HCT116 (cell line): ENCODE measurements around the gene DUSP18.

ENCODE experiments used
- CEBPB ChIP-seq: IDR thresholded peaks from 2 replicates; pipeline ENCODE4 v1.6.1; 2012; ENCODE audit warnings: low read depth
- EGR1 ChIP-seq: IDR thresholded peaks from 2 replicates; pipeline ENCODE4 v1.6.1; 2012; ENCODE audit warnings: low read depth
- ELF1 ChIP-seq: IDR thresholded peaks from 2 replicates; pipeline ENCODE4 v1.6.1; 2012; ENCODE audit warnings: low read depth, borderline replicate concordance
- MAX ChIP-seq: IDR thresholded peaks from 2 replicates; pipeline ENCODE4 v1.6.1; 2012
- POLR2A ChIP-seq: IDR thresholded peaks from 2 replicates; pipeline ENCODE4 v1.7.0; 2011; ENCODE audit warnings: borderline replicate concordance; ENCODE audit not compliant: insufficient read depth, insufficient read length; ENCODE audit errors: extremely low read depth
- RAD21 ChIP-seq: IDR thresholded peaks from 2 replicates; pipeline ENCODE4 v1.6.1; 2012; ENCODE audit warnings: low read depth, mild to moderate bottlenecking
- SP1 ChIP-seq: IDR thresholded peaks from 2 replicates; pipeline ENCODE4 v1.6.1; 2012; ENCODE audit warnings: low read depth
- SRF ChIP-seq: IDR thresholded peaks from 2 replicates; pipeline ENCODE4 v1.6.1; 2012; ENCODE audit warnings: low read depth
- TCF7L2 ChIP-seq: IDR thresholded peaks from 2 replicates; pipeline ENCODE4 v1.7.0; 2011; ENCODE audit warnings: borderline replicate concordance, inconsistent platforms; ENCODE audit not compliant: insufficient read depth, insufficient read length; ENCODE audit errors: extremely low read depth
- ZBTB33 ChIP-seq: IDR thresholded peaks from 2 replicates; pipeline ENCODE4 v1.6.1; 2011; ENCODE audit warnings: mild to moderate bottlenecking, low read length, moderate library complexity; ENCODE audit not compliant: insufficient replicate concordance; ENCODE audit errors: extremely low read depth
- TF ChIP-seq, protein P1 (sequence below), 3 experiments: fragments of 200-600 bp in 1 of 3; sonication (generic) in 1 of 3; IDR thresholded peaks in 2 of 3; conservative IDR thresholded peaks in 1 of 3; 2 replicates each; pipeline ENCODE4 v1.5.1; 2012 to 2017; ENCODE audit warnings: low read depth in 2 of 3, low read length in 2 of 3, antibody characterized with exemption in 1 of 3, borderline replicate concordance in 1 of 3, control low read depth in 1 of 3, mild to moderate bottlenecking in 1 of 3, mixed read lengths in 1 of 3, mixed run types in 1 of 3, moderate library complexity in 1 of 3; ENCODE audit not compliant: insufficient read depth in 1 of 3

GRCh38 chr22:30701872-30702271, 34.2 kb upstream of the DUSP18 start:
- TF ChIP-seq, protein P1, sequence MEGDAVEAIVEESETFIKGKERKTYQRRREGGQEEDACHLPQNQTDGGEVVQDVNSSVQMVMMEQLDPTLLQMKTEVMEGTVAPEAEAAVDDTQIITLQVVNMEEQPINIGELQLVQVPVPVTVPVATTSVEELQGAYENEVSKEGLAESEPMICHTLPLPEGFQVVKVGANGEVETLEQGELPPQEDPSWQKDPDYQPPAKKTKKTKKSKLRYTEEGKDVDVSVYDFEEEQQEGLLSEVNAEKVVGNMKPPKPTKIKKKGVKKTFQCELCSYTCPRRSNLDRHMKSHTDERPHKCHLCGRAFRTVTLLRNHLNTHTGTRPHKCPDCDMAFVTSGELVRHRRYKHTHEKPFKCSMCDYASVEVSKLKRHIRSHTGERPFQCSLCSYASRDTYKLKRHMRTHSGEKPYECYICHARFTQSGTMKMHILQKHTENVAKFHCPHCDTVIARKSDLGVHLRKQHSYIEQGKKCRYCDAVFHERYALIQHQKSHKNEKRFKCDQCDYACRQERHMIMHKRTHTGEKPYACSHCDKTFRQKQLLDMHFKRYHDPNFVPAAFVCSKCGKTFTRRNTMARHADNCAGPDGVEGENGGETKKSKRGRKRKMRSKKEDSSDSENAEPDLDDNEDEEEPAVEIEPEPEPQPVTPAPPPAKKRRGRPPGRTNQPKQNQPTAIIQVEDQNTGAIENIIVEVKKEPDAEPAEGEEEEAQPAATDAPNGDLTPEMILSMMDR (IDR thresholded peaks at IDR 0.05 in 2 of 3, conservative IDR thresholded peaks at IDR 0.05 in 1 of 3; ENCODE audit: borderline replicate concordance in 1 of 3, insufficient read depth in 1 of 3, low read depth in 2 of 3, low read length in 2 of 3), result no peak
- TF ChIP-seq RAD21, result no peak
- TF ChIP-seq SP1, result no peak
- TF ChIP-seq MAX, result no peak
- no peak for TF ChIP-seq TCF7L2
- no peak for TF ChIP-seq SRF
- TF ChIP-seq POLR2A, result no peak
- TF ChIP-seq CEBPB, result no peak
- no peak for TF ChIP-seq ZBTB33
- no peak for TF ChIP-seq EGR1
- TF ChIP-seq ELF1, result no peak
